ENCODE data around the gene TTLL11.

TTLL11 gene

DNA sequence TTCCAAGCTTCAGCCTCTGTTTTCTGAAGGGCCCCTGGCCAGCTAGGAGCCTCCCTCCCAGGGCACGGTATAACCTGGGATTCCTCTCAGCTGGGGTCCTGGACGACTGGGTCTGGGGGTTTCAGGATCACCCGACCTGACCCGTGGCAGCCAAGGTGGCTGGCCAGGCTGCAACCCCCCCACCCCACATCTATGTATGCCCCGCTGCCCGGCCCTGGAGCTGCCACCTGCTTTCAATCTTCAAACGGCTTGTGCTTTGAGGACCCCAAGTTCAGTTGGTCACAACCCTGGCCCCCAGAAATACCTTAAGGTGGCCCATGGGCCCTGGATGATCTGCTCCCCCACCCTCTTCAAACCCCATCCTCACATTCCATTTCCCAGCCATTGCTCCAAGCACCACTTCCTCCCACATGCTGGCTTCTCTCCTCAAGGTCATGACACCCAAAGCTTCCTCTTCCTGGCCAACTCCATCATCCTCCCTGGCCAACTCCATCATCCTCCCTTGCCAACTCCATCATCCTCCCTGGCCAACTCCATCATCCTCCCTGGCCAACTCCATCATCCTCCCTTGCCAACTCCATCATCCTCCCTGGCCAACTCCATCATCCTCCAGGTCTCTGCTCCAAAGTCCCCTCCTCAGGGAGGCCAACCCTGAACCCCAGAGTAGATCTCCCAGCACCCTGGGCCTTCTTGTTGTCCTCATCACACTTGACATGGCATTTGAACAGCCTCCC, 17.2 kb upstream of the TTLL11 start:
- DNase-seq (ENCODE audit: low read depth in 3 of 3), result no peak

DNA sequence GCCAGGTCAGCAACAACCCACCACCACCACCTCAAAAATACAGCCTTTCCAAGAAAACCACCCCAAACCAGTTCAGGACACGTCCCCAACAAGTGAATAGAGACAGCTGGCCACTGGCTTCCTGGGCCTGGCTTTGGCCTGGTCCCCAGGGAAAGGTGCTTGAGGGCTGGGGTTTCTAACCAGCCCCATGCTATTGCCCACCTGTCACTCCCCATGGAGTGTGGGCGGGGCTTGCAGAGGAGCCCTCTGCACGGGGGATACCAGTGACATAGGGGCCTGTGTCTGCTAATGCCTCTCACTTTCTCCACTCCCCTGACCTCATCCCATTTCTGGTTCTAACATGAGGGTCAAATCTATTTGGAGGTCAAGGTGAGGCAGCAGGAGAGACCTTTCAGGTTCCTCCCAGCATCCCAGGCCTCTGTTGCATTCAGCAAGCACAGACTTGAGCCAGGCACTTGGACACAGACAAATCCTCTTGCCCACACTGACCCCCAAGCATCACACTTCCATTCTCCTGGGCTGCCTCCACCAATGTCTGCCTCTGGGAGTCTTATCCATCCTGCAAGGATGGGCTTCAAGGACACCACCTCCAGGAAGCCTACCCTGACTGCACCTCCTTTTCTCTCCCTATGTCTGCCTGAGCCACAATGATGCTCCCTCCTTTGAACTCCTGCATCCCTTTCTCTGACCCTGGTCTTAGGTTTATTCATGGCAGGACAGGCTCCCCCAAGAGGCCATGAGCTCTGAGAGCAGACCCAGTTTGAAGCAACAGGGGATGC, 16.1 kb upstream of the TTLL11 start:
- no peak for DNase-seq (ENCODE audit: low read depth in 3 of 3)

DNA sequence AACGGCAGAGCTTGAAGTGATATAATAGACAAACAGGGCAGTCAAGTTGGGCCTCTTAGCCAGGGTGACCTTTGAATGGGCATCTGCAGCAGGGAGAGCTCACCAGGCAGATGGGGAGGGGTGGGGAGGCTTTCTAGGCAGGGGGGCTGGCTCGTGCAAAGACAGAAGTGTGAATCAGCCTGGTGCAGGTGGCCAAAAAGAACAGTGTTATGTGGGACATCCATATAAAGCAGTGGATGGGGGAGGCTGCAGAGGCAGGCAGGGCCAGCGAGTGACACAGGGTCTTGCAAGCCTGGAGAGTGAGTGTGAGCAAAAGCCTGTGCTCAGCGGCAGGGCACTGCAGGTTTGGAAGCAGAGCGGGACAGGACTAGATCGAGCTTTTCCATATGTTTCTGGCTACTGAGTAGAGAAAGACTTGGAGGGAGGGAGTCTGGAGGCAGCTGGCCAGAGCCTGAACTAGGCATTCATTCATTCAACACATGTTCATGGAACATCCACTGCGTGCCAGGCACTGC, 14.2 kb upstream of the TTLL11 start:
- DNase-seq (ENCODE audit: low read depth in 3 of 3), result no peak

DNA sequence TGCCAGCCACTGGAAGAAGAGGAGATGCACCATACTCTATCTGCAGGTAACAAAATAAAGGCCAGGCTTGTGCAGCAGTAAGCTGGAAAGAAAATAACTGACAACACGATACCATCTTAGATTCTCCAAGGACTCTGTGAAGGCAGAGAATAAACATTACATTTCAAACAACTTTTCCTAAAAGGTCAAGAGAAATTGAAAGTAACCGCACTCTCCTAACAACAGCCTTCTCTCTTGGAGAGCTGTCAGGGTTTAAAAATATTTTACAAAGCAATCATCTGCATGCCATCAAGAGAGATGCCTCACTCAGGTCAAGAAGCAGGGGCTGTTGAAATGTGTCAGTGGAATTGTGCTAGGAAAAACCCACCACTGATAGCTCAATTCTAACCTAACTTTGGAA, 13.5 kb upstream of the TTLL11 start:
- DNase-seq (ENCODE audit: low read depth in 3 of 3), result no peak

DNA sequence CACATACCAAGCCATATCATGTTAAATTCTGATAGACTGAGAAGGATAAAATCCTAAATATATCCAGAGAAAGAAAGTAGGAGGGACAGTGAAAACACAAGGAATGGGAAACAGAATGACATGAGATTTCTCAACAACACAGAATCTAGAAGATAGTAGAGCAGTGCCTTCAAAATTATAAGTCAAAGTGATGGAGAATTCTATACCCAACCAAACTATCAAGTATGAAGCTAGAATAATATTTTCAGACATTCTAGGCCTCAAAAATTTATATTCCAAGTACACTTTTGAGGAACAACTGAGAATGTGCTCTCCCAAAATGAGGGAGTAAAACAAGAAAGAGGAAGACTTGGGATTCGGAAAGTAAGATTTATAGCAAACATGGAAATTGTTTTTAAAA, 10.9 kb upstream of the TTLL11 start:
- no peak for DNase-seq (ENCODE audit: low read depth in 3 of 3)

DNA sequence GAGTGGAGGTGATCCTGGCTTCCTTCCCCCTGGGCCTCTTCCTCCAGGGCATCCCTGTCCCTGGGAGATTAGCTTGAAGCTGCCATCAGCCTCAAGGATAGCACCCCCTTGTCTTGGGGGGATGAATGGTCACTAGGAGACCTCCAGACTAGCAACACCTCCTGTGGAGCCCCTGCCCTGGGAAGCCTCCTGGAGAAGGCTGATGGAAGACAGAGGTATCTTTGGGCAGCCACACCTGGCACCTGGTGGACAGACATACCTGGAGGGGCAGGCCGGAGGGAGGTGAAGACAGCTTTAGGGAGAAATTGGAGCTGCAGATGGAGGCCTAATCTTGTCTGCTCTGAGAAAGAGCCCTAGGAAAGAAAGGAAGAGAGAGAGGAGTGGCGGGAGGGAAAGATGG, 9.0 kb upstream of the TTLL11 start:
- DNase-seq (ENCODE audit: low read depth in 3 of 3), result no peak

DNA sequence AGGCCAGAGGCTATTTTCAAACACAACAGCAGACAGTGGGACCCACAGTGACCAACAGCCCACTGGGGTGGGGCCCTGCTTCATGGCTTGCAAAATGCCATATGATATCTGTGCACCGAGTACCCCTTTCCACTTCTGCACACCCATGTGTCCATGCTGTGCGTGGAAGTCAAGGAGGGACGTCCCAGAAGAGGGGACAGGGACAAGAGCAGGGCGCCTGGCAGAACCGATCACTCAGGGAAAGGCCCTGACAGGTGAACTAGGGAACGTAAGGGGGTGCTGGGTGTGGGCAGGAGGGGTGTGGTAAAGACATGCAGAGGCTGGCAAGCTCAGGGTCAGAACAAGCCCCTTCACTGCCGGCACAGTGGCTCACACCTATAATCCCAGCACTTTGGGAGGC, 7.6 kb upstream of the TTLL11 start:
- no peak for DNase-seq (ENCODE audit: low read depth in 3 of 3)

DNA sequence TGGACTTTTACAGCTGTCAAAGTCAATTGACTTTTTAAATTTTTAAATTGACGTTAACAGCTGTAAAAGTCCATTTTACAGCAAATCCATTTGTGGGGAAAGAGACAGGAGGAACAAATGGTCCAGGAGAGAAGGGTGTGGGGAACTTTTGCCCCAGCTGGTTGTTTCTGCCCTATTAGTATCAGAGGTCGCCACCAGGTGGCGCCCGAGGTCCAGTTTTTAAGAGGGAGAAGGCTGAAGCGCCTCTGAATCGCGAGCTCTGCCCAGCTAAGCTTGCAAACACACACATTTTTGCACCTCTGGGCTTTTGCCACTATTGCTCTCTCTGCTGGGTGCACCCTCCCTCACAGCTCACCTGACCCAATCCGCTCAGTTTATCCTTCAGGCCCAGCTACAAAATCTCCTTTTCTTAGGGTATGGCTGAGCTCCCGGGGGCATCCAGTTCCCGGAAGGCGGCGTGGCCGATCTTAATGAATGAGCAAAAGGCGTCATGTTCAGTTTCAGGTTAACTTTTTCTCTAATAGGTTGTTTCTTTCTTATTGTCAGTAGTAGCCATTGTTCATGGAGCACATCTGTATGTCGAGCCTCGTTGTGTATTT, 6.3 kb upstream of the TTLL11 start:
- DNase-seq (ENCODE audit: low read depth in 3 of 3), result peak; percentile 58 to 68 (median 62)

DNA sequence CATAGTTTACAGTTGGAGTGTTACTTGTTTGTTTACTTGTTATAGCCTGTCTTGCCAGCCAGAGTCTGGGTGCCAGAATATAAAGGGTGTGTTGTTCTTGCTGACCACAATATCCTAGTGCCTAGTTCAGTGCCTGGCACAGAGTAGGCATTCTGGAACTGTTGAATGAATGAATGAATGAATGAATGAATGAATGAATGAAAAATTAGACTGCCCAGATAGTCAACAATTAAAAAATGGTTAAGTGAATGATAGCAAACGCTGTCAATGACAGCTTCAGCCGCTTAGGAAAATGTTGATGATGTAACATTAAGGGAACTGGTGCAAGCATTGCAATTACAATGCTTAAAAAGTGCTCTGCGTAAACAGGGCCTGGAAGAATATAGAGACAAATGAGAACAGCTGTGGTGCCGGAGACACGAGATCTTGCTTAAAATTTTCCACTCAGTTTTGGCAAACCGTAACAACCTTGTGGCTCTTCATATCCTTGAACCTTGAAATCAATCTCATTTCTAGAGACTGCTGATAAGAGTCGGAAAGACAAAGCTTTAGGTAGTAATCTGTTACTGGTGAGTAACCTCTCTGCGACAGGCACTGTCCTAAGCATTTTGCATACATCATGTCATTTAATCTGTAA, 4.7 kb upstream of the TTLL11 start:
- DNase-seq (ENCODE audit: low read depth in 3 of 3), result no peak

DNA sequence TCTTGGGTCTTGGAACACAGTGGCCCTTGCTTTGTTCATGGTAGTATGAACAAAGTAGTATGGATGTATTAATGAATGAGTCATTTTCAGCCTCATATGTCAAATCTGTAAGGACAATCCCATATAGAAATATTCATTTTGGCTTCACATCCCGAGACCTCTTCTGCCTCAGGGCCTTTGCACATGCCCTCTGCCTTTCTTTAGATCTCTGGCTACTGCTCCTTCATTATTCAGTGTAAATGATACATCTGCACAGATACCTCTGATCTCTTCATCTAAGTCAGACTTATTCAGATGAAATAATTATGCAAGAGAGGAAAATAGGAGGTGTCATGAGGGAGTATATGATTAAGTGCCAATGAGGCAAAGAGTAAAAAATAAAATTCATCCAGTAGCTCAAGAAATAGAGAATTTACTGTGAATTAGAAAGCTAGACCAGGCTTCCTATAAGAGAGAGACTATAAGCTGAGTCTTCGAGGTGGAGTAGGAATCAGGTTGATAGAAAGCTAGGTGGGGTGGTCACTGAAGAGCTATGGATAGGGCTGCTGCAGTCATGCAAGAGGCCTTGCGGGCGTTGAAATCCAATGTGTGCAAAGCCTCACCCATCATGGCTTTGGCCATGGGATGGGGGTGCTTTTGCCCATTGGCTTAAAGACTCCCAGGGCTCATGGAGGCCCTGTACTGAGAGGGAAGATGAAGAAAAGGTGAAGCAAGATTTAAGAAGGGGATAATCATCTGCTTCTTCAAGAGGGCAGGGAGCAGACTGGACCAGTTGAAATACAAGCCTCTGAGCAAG, 3.7 kb upstream of the TTLL11 start:
- DNase-seq (ENCODE audit: low read depth in 3 of 3), result no peak

DNA sequence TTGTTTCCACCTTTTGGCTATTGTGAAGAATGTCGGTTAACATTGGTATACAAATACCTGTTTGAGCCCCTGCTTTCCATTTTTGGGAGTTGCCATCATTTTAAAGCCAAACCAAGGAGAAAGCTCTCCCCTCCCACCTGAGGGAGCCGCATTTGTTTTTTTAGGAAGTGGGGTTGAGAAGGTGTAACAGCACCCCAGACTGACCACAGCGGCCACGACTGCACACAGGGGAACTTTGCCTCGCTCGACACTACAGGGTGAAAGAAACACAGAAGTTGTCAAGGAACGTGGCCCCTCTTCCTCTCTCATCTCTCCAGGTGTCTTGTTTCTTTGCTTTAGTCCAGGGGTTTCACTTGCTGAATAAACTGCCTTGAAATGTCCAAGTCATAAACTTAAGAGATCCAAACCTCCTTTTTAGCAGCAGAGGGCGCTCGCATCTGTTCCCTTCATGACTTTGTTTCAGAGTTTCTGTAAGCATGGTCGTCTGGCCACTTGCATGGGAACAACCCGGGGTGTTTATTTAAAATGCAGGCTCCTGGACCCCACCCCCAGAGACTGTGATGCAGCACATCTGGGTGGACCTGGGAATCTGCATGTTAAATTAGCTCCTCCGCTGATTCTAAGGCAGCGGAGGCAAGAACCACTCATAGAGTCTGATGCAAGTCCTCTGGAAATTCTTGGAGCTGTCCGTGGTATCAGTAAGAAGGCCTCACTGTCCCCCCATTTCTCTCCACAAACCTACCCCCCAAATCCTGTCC, 2.1 kb upstream of the TTLL11 start:
- DNase-seq (ENCODE audit: low read depth in 3 of 3), result peak in 2 of 3 experiments; percentile 23

DNA sequence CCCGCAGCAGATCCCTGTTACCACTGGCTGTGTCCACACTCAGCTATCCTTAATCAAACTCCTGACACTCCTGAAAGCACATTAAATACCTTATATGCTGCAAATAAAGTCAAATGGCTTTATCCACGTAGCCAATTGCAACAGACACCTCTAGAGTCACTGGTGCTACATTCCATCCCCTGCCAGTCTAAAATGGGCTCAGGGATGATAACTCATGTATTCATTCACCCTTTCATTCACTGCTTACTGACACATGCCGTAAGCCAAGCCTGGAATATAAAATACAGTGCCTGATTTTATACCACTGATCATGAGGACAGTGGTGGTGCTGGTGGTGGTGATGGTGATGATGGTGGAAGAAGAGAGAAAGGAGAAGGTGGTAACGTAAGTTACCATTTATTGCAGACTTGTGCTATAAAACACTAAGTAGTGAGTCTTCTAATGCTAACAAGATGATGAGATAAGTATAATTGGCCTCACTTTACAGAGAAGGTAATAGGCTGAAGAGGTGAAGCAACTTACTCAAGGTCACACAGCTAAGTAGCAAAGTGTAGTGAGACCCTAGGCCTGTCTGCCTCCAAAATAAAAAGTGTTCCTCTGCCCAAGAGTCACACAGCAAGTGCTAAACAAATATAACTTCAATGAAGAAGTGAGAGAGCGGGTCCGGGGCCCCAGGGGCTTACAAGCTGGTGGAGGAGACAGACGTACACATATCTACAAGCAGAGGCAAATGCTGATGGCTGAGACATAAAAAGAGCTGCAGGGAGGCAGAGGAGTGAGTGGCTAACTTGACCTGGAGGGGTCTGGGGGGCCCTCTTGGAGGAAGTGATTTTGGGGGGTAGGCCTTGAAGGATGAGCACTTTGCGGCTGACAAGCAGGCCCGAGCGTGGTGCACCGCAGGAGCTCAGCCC, 1.2 kb downstream of the TTLL11 start:
- no peak for DNase-seq (ENCODE audit: low read depth in 3 of 3)

DNA sequence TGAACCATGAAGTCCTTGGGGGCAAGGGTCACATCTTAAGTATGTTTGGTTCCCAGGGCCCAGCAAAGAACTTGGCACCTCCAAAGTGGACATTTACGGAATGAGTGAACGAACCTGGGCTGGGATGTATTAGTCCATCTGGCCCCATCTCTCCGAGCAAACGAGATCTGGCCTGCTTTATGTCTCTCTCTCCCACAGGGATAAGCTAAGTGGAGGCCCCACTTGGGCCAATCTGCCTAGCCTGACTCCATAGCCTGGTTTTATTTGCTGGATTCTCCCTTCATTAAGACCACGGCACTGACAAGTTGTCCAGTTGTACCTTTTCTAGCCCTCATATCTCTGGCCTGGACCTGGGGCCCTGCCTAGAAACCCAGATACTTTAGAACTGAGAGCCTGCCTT, 2.1 kb downstream of the TTLL11 start:
- DNase-seq (ENCODE audit: low read depth in 3 of 3), result no peak

DNA sequence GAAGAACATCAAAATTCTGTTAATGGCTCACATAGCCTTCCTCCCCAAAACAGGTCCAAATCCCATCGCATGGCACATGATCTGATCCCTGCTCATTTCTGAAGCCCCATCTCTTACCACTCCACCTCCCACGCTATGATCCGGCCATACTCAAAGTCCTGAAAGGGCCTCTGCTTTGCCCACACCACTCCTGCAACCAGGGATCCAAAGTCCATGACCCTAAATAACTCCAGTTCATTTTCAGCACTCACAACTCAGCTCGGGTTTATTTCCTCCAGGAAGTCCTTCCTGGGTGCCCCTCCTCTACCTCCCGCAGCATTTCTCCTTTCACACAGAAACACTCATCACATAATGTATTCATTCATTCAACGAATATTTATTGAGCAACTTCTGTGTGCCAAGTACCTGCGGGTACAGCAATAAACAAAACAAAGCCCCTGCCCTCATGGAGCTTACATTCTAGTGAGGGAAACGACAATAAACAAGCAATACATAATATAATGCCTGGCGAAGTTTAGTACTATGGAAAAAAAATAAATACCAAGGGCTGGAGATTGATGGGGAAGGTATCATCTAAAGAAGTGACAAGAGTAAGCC, 2.7 kb downstream of the TTLL11 start:
- no peak for DNase-seq (ENCODE audit: low read depth in 3 of 3)

DNA sequence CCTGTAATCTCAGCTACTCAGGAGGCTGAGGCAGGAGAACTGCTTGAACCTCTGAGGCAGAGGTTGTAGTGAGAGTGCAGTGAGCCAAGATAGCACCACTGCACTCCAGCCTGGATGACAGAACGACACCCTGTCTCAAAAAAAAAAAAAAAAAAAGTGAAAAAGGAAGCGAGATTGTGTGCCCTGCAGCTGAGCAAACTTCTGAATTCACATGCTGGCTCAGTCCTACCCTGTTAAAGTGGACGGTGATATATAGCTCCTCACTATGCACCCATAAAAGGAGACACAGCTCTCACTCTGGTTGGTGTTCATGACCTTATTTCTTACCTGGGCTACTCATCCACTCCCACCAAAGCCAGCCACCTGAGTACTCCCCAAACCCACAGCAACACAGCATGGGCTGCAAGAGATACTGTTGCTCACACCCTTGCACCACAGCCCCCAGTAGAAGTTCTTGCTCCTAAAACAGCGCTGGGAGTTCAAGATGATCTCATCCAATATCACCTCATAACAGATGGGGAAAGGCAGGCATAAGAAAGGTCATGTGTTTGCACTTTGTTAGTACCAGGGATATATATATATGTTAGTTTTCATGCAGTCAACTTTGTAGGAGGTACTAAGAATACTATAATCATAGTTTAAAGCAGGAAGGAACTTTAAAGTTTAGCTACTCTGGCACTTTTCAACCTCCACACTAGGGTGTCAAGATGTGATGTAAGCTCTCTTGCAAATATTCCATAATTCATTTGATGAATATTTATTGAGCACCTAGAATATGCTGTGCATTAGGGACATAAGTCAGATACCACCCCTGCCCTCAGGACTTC, 4.0 kb downstream of the TTLL11 start:
- no peak for DNase-seq (ENCODE audit: low read depth in 3 of 3)

DNA sequence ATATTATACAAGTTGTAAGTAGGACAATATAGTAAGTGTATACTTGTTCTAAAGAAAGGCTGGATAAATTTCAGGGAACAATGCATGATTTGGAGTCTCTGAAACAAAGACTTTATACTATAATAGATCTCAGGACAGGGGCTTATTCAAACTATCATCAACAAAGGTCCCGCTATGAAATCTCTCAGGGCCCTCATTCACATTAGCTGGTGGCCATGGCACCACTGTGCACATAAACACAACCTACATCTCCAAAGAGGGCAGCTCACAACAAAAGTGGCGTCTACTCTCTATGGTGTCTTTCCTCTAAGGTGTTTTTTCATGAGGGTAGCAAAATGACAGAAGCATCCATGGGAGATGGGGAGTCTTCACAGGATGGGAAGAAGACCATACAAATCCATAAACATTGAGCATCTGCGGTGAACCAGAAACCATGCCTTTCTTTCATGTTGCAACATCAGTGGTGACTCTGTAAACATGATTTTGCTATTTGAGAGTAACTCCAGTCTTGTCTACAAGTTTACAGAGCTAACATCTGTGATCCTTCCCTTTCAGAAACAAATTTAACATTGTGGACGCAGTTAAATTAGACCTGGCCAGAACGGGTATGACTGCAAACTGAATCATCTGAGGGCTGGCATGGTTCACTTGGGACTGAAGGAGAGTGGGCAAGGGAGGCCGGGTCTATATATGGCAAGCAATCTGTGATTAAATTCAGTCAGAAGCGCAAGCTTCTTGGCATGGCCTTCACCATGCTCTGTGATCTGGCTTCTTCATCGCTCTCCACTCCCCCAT, 5.5 kb downstream of the TTLL11 start:
- DNase-seq (ENCODE audit: low read depth in 3 of 3), result no peak

DNA sequence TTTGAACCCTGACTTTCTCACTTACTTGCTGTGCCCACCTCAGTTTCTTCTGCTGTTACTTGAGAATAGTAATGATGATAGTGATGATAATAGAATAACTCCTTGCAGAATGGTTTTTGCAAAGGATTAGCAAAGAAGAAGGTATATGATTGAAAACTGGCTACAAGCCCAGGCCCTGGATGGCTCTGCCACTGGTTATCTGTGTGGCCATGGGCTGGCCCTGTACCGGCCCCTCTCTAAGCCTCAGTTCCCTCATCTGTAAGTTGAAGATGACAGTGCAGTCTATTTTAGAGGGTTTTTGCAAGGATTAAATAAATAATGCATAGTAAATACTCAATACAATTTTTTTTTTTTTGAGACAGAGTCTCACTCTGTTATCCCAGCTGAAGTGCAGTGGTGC, 6.2 kb downstream of the TTLL11 start:
- DNase-seq (ENCODE audit: low read depth in 3 of 3), result no peak

DNA sequence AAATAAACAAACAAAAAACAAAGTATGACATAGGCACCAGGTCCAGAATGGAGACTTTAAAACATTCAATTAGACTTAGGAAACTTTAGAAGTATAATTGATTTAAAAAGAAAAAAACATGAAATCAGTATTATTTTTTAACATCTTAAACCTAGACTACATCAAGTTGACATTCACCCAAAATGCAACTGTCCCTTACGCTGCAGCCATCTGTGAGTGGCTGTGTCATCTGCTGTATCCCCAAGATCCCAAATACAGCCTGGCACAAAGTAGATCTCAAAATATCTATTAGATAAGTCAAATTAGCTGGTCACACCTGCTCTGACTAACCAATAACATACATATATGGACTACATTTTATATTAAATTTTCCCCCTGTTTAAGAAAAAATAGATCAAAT, 7.8 kb downstream of the TTLL11 start:
- DNase-seq (ENCODE audit: low read depth in 3 of 3), result no peak
